ENCODE measurements around the gene FNDC7.

The FNDC7 gene

GRCh38 chr1:108708691-108709660, 3.7 kb upstream of the FNDC7 start:
- DNase-seq (ENCODE audit: low read depth) = peak; percentile 41
- no peak overlapping the region for H3K4me3 ChIP-seq (ENCODE audit: control insufficient read depth, low read depth, low read length)
- TF ChIP-seq, protein P1, sequence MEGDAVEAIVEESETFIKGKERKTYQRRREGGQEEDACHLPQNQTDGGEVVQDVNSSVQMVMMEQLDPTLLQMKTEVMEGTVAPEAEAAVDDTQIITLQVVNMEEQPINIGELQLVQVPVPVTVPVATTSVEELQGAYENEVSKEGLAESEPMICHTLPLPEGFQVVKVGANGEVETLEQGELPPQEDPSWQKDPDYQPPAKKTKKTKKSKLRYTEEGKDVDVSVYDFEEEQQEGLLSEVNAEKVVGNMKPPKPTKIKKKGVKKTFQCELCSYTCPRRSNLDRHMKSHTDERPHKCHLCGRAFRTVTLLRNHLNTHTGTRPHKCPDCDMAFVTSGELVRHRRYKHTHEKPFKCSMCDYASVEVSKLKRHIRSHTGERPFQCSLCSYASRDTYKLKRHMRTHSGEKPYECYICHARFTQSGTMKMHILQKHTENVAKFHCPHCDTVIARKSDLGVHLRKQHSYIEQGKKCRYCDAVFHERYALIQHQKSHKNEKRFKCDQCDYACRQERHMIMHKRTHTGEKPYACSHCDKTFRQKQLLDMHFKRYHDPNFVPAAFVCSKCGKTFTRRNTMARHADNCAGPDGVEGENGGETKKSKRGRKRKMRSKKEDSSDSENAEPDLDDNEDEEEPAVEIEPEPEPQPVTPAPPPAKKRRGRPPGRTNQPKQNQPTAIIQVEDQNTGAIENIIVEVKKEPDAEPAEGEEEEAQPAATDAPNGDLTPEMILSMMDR (conservative IDR thresholded peaks at IDR 0.05; ENCODE audit: control insufficient read depth, insufficient read depth, low read depth, low read length) = peak; percentile 22

GRCh38 chr1:108715932-108716331, 3.2 kb downstream of the FNDC7 start:
- TF ChIP-seq, protein P1 (conservative IDR thresholded peaks at IDR 0.05; ENCODE audit: control insufficient read depth, insufficient read depth, low read depth, low read length) = no peak
- H3K4me3 ChIP-seq (ENCODE audit: control insufficient read depth, low read depth, low read length) = no peak overlapping the region
- no peak for DNase-seq (ENCODE audit: low read depth)

DNA sequence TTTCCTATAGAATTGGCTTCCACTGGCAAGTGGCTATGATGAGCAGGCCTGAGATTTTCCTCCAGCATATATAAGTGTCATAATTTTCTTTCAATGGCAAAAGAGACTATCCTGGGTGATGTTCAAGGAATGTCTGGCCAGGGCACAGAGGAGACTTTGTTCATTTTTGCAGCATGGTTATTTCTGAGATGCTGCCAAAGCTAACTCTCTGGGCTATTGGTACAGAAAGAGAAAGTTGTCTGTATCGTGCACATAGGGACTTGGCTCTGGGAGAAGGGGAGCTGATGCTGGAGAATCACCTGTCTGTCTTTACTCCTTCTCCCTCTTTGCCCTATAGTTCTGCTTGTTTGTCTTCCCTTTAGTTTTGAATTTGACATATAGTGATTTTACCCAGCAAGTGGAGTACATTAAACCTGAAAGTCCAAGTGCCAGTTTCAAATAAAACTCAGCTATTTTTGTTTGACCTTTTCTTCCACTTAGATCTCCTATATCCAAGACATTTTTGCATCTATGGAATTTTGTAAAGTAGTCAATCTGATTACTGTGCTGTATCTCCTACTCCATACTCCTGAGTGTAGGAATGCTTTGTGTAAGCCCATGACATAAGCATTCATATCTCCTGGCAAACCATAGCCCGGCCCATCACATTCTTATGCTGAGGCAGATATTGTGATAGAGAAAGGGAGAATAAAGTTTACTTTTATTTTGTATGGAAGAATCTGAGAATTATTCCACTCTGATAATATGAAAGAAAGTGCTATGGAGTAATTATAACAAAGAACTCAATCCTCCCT, 3.9 kb downstream of the FNDC7 start:
- TF ChIP-seq, protein P1 (conservative IDR thresholded peaks at IDR 0.05; ENCODE audit: control insufficient read depth, insufficient read depth, low read depth, low read length) = no peak
- DNase-seq (ENCODE audit: low read depth) = no peak

GRCh38 chr1:108717774-108718316, 5.1 kb downstream of the FNDC7 start:
- no peak overlapping the region for H3K4me3 ChIP-seq (ENCODE audit: control insufficient read depth, low read depth, low read length)
- TF ChIP-seq, protein P1 (conservative IDR thresholded peaks at IDR 0.05; ENCODE audit: control insufficient read depth, insufficient read depth, low read depth, low read length) = no peak
- DNase-seq (ENCODE audit: low read depth) = no peak

More for the DNA sequence above, 3.9 kb downstream of the FNDC7 start:
- no peak overlapping the region for H3K4me3 ChIP-seq (ENCODE audit: control insufficient read depth, low read depth, low read length)

DNA sequence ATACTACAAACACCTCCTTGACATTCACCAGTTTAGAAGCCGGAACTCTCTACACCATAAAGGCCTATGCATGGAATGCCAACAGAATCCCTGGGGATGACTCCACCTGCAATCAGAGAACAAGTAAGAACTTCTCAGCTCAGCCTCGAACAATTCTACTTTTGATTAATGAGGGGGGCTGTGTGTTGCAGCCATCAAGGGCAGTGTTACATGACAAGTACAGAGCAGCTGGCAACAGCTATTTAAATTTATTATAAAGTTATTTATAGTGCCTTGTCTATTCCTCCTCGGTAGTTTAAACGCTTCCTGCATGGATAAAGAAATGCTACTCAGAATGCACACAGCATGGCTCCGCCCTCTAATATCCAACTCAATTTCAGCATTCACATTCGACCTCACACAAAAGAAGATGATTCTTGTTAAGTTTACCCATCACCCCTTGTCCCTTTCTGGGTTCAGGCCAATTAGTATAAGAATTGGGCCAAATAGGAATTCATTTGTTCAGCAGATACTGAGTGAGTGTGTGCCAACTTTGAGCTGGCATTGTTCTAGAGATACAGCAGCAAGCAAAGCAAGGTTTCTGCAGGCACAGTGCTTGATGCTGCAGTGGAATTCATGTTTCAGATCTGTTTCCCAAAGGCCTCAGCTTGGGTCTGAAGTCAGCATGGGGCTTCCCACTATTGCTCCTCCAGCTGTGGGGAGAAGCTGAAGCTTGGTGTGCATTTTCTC, 6.4 kb downstream of the FNDC7 start:
- TF ChIP-seq, protein P1 (conservative IDR thresholded peaks at IDR 0.05; ENCODE audit: control insufficient read depth, insufficient read depth, low read depth, low read length) = no peak
- DNase-seq (ENCODE audit: low read depth) = no peak
- H3K4me3 ChIP-seq (ENCODE audit: control insufficient read depth, low read depth, low read length) = no peak overlapping the region

All from fibroblast of mammary gland (primary cell).